Cardiac fibroblast (primary cell): Measurements from ENCODE around the gene UBE2H.

Experiments
- DNase-seq, 2 donors: peaks; one replicate each; pipeline versions ENCODE4 v3.0.0 to v3.0.0-alpha.2; 2010; ENCODE audit warnings: low read depth in 2 of 2
- H3K4me3 ChIP-seq, 2 donors: replicated peaks in 1 of 2; 1 replicate in 1 of 2; 2 replicates in 1 of 2; pipeline ENCODE4 v1.5.1; 2011; ENCODE audit warnings: low read depth in 2 of 2, low read length in 2 of 2, mild to moderate bottlenecking in 2 of 2, moderate library complexity in 1 of 2
- TF ChIP-seq, protein P1 (sequence below): IDR thresholded peaks from one replicate; pipeline ENCODE4 v1.5.1; 2011; ENCODE audit warnings: low read depth, mild to moderate bottlenecking, low read length, inconsistent platforms

UBE2H gene

DNA sequence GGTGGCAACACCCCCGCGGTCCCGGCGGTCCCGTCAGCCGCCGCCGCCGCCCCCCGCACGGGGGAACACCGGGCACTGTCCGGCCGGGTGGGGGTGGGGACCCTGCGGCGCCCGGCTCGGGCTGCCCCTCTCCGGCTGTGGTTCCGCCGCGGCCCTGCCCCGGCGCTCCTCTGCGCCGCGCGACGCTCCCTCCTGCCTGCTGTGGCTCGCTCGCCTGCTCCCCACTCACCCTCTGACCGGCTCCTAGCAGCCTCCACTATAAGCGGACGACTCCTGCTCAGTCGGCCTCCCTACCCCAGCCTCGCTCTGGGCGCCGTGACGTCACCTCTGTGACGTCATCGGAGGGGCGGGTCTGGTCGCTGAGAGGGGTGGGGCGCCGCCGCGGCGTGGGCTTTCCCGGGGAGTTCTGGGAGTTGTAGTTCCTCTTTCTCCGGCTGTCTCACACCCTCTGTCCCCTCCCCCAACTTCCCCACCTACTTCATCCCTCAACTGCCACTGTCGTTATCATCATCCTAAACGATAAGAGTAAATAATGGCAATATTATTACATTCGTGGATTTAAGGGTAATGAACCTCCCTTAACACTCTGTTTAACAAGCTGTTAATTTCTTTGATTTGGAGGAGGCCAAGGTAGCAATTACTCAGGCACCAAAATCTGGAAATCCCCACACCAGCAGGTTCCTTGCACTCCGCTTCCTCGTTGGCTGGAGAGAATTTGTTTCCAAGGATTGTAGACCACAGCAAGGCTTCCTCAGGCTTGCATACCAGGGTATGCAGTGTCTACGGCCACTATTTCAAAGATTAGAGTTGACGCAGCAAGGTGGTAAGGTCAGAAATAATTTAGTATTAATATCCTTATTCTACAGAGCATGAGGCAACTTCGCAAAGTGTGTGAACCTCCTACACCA, at the start of gene UBE2H:
UBE2H (minus strand) TSS at position 308 of the 908 bp plus-strand sequence. CDS start 405 bp downstream, outside the sequence.
- H3K4me3 ChIP-seq, result peak within 1 kb of the TSS; percentile 89 to 92
- DNase-seq, result peak; percentile 91 to 94
- TF ChIP-seq, protein P1, sequence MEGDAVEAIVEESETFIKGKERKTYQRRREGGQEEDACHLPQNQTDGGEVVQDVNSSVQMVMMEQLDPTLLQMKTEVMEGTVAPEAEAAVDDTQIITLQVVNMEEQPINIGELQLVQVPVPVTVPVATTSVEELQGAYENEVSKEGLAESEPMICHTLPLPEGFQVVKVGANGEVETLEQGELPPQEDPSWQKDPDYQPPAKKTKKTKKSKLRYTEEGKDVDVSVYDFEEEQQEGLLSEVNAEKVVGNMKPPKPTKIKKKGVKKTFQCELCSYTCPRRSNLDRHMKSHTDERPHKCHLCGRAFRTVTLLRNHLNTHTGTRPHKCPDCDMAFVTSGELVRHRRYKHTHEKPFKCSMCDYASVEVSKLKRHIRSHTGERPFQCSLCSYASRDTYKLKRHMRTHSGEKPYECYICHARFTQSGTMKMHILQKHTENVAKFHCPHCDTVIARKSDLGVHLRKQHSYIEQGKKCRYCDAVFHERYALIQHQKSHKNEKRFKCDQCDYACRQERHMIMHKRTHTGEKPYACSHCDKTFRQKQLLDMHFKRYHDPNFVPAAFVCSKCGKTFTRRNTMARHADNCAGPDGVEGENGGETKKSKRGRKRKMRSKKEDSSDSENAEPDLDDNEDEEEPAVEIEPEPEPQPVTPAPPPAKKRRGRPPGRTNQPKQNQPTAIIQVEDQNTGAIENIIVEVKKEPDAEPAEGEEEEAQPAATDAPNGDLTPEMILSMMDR, result no peak

GRCh38 chr7:129998446-129998845, 45.7 kb upstream of the UBE2H start:
- TF ChIP-seq, protein P1, result no peak
- no peak for DNase-seq
- no peak overlapping the region for H3K4me3 ChIP-seq

DNA sequence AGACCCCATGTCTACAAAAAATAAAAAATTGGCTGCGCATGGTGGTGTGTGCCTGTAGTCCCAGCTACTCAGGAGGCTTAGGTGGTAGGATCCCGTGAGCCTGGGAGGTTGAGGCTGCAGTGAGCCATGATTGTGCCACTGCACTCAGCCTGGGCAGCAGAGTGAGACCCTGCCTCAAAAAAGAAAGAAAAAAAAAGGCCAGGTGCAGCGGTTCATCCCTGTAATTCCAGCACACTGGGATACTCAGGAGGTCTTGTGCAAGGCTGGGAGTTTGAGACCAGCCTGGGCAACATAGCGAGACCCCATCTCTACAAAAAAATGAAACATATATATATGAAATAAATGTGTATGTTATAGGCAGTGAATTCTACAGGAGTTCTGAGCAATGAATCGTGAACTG, 44.5 kb upstream of the UBE2H start:
- H3K4me3 ChIP-seq, result no peak overlapping the region
- no peak for DNase-seq
- TF ChIP-seq, protein P1, result no peak

DNA sequence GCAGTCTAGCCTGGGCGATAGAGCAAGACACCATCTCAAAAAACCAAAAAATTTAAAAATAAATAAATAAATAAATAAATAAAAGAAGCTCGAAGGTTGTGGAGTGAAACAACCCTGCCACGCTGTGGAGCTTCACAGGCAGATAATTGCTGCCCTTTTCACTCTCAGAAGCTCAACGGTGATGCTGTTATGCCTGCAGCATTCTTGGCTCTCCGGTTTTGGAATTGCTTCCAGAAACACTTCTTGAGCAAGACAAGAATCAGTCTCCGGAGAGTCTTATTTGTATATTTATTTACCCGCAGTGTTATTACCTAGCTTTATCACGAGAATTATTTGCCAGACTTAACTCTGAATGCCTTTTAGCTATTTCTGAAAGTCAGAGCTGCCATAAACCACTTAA, 40.5 kb upstream of the UBE2H start:
- peak in 1 of 2 donors; percentile 19 for DNase-seq
- no peak overlapping the region for H3K4me3 ChIP-seq
- TF ChIP-seq, protein P1, result no peak

DNA sequence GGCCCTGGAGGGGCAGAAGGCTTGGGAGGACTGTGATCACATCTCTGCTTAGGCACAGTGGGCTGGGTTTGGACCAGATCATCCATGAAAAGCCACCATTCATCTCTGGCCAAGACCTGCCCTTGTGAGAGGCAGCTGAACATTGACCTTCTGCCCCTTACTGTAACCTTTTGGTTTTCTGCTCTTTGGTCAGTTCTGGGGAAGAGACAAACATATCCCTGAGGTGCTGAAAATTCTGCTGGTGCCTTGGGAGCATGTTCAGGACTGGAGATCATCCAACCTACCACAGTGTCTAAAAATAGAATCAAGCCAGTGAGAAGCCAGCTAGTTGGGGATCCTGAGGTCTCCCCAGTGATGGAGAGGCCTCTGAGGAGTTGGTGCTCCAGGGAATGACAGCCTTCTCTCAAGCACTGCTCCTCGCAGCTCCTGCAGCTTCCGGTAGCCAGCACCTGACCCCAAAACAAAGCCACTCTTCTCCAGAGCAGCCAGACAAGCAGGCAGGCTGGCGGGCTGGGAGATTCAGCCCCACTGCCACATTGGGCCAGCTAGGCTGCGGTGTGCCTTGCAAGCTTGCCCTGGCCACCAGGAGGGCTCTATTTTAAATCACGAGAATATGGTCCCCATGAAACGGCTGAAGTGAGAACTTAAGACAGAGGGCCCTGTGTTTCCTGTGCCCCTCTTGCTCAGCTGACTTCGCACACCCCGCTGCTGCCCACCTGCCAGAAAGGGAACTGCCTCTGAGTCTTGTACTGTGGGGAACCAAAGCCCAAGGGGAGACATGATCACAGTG, 37.8 kb upstream of the UBE2H start:
- H3K4me3 ChIP-seq, result no peak overlapping the region
- TF ChIP-seq, protein P1, result no peak
- no peak for DNase-seq

DNA sequence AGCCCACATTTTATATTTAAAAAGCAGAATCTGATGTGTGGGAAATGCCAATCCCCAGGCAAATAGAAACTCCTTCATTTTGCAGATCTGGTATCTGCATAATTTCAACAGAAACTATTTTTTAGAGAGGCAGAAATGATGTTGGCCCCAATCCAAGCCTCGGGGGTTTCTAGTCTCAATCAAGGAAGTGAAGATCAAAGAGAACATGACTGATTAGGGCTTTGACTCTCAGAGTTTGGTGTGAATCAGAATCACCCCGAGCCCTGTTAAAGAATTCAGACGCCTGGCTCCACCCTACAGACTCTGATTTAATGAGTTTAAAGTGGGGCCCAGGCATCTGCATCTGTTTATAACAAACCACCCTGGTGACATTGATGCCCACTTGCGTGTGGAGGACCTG, 36.7 kb upstream of the UBE2H start:
- no peak for DNase-seq
- TF ChIP-seq, protein P1, result no peak
- no peak overlapping the region for H3K4me3 ChIP-seq
